HepG2 (cell line): ENCODE measurements around the gene TULP4. TPM values are rescaled to one million over a fixed set of nuclear protein-coding genes. Genes with fewer than 3 reads are reported as not detected.

Source experiments
- ELF1 ChIP-seq: sonication (generic); formaldehyde crosslinking; IDR thresholded peaks from 2 replicates; pipeline ENCODE4 v1.4.0; 2020; ENCODE audit warnings: missing genetic modification reagents
- HES4 ChIP-seq: sonication (generic); formaldehyde crosslinking; IDR thresholded peaks from 2 replicates; pipeline ENCODE4 v1.9.0; 2021; ENCODE audit warnings: mild to moderate bottlenecking, missing genetic modification reagents, borderline replicate concordance
- IKZF1 ChIP-seq: fragments of 450-650 bp; IDR thresholded peaks from 2 replicates; pipeline ENCODE4 v1.7.1; 2016
- KLF12 ChIP-seq: sonication (generic); formaldehyde crosslinking; IDR thresholded peaks from 2 replicates; pipeline ENCODE4 v1.4.0; 2020; ENCODE audit warnings: missing genetic modification reagents, borderline replicate concordance
- NFIC ChIP-seq: IDR thresholded peaks from 2 replicates; pipeline ENCODE4 v1.6.1; 2012; ENCODE audit warnings: mild to moderate bottlenecking, low read length, inconsistent platforms
- NR2F2 ChIP-seq: IDR thresholded peaks from 2 replicates; pipeline ENCODE4 v1.6.1; 2012; ENCODE audit warnings: low read depth, inconsistent platforms, borderline replicate concordance
- ZBTB25 ChIP-seq: IDR thresholded peaks from 2 replicates; pipeline ENCODE4 v1.6.1; 2018; ENCODE audit warnings: missing genetic modification reagents
- ZFP90 ChIP-seq: sonication (generic); formaldehyde crosslinking; IDR thresholded peaks from 2 replicates; pipeline ENCODE4 v1.8.0; 2022; ENCODE audit warnings: missing genetic modification reagents, mild to moderate bottlenecking, inconsistent platforms, borderline replicate concordance
- ZNF20 ChIP-seq: sonication (generic); formaldehyde crosslinking; IDR thresholded peaks from 2 replicates; pipeline ENCODE4 v1.4.0; 2020; ENCODE audit warnings: mild to moderate bottlenecking, moderate library complexity, missing genetic modification reagents
- ZNF260 ChIP-seq: sonication (generic); formaldehyde crosslinking; IDR thresholded peaks from 2 replicates; pipeline ENCODE4 v1.4.0; 2020; ENCODE audit warnings: missing genetic modification reagents, low read depth, mild to moderate bottlenecking, borderline replicate concordance
- ZNF382 ChIP-seq: sonication (generic); formaldehyde crosslinking; IDR thresholded peaks from 2 replicates; pipeline ENCODE4 v1.5.0; 2020; ENCODE audit warnings: missing genetic modification reagents, mild to moderate bottlenecking, borderline replicate concordance
- ZNF407 ChIP-seq: sonication (generic); formaldehyde crosslinking; IDR thresholded peaks from one replicate; pipeline ENCODE4 v1.5.1; 2020; ENCODE audit warnings: mild to moderate bottlenecking, missing genetic modification reagents; ENCODE audit errors: not compliant biosample characterization
- ZNF615 ChIP-seq: sonication (generic); formaldehyde crosslinking; IDR thresholded peaks from 2 replicates; pipeline ENCODE4 v1.5.0; 2020; ENCODE audit warnings: mild to moderate bottlenecking, missing genetic modification reagents, borderline replicate concordance
- ZNF749 ChIP-seq: sonication (generic); formaldehyde crosslinking; IDR thresholded peaks from 2 replicates; pipeline ENCODE4 v1.8.0; 2022; ENCODE audit warnings: mild to moderate bottlenecking, missing genetic modification reagents, moderate library complexity, borderline replicate concordance
- ZZZ3 ChIP-seq: sonication (generic); formaldehyde crosslinking; IDR thresholded peaks from 2 replicates; pipeline ENCODE4 v1.4.0; 2020; ENCODE audit warnings: missing genetic modification reagents, mild to moderate bottlenecking, borderline replicate concordance
- polyA plus RNA-seq, 8 experiments: library from polyadenylated mRNA; depleted of rRNA in 3 of 8; stranded (reverse) in 7 of 8; unstranded in 1 of 8; fragments of >200 nt; fragmentation: Illumina TruSeq in 4 of 8; extraction: Trizol in 4 of 8; gene quantifications; 2 replicates each; pipeline versions ENCODE4 v1.2.1 to v1.2.3, GENCODE V29; 2011 to 2016; ENCODE audit warnings: low read depth in 4 of 8, missing spikeins in 1 of 8, mixed read lengths in 1 of 8; ENCODE audit not compliant: insufficient read depth in 1 of 8
- total RNA-seq, 5 experiments: library from RNA; depleted of rRNA; stranded (reverse); fragments of >200 nt; fragmentation: Illumina TruSeq; extraction: Trizol; gene quantifications; 2 replicates each; pipeline ENCODE4 v1.2.3, GENCODE V29; 2016; ENCODE audit warnings: low read depth in 1 of 5
- TF ChIP-seq, protein P1 (sequence below): sonication (generic); formaldehyde crosslinking; IDR thresholded peaks from 2 replicates; pipeline ENCODE4 v1.4.0; 2020; ENCODE audit warnings: missing genetic modification reagents, borderline replicate concordance

Gene TULP4
- total and polyA plus RNA-seq, 2 of the 13 experiments (the other 11 are each of a cell fraction or from before 2014, with no cell fraction given), result 21.1 to 122 TPM

DNA sequence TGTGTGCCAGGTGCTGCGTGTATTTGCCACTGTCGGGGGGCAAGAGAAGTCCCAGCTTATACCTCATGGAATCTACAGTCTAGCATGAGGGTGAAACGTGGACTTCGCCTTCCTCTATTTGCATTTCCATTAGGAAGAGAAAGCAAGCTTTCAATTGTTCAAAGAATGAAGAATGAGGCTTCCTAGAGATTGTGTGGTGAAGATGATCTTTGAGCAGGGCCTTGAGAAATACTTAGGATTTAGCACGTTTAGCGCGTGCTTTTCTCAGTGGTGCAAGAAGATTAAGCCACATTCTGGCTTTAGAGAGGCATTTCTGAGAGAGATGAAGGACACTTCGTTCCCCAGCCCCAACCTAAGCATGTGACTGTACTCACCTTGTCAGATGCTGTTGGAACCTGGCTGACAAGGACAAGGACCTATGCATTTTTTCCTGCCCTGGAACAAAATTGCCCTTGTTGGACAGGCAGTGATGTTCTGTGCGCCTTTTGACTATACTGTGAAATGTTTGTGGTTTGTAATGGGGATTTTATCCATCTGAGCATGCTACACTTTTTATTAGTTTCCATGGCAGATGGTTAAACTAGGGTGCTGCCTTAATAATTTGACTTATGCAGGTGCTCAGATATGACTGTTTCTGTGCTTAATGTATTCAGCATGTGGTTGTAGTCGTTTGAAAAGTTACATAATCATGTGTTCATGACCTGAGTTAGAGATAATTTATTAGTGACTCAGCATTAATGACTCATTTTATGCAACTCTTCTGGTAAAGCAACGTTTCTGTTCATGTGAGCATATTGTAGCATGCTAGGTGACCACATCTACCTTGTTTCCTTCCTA is 10.7 kb downstream of the TULP4 start (continued):
- TF ChIP-seq ZFP90 (CRISPR knock-in tag), result peak; percentile 73; the same call in 1 of the 2 replicates
- no peak; the same call in 1 of the 2 replicates for TF ChIP-seq ZNF615 (CRISPR knock-in tag)
- 0 out of 2 replicates have a peak, but pooled peaks have one; percentile 23 for TF ChIP-seq KLF12
- TF ChIP-seq ZBTB25, result peak; percentile 61
- no peak for TF ChIP-seq ZNF382 (CRISPR knock-in tag)
- no peak for TF ChIP-seq ZNF407
- TF ChIP-seq HES4 (CRISPR knock-in tag), result no peak
- no peak for TF ChIP-seq ZNF260 (CRISPR knock-in tag)
- TF ChIP-seq ZNF749 (CRISPR knock-in tag), result peak; percentile 84; the same call in 1 of the 2 replicates
- no peak for TF ChIP-seq IKZF1
- TF ChIP-seq NFIC, result peak; percentile 91
- TF ChIP-seq, protein P1, sequence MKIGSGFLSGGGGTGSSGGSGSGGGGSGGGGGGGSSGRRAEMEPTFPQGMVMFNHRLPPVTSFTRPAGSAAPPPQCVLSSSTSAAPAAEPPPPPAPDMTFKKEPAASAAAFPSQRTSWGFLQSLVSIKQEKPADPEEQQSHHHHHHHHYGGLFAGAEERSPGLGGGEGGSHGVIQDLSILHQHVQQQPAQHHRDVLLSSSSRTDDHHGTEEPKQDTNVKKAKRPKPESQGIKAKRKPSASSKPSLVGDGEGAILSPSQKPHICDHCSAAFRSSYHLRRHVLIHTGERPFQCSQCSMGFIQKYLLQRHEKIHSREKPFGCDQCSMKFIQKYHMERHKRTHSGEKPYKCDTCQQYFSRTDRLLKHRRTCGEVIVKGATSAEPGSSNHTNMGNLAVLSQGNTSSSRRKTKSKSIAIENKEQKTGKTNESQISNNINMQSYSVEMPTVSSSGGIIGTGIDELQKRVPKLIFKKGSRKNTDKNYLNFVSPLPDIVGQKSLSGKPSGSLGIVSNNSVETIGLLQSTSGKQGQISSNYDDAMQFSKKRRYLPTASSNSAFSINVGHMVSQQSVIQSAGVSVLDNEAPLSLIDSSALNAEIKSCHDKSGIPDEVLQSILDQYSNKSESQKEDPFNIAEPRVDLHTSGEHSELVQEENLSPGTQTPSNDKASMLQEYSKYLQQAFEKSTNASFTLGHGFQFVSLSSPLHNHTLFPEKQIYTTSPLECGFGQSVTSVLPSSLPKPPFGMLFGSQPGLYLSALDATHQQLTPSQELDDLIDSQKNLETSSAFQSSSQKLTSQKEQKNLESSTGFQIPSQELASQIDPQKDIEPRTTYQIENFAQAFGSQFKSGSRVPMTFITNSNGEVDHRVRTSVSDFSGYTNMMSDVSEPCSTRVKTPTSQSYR (CRISPR knock-in tag), result peak; percentile 67; the same call in 1 of the 2 replicates
- no peak for TF ChIP-seq ZNF20 (CRISPR knock-in tag)
- peak; percentile 63; the same call in 1 of the 2 replicates for TF ChIP-seq NR2F2
- TF ChIP-seq ELF1 (CRISPR knock-in tag), result no peak; the same call in 1 of the 2 replicates
- no peak for TF ChIP-seq ZZZ3
